Rectal smooth muscle tissue (tissue), 1 donor: ENCODE data around the gene C9orf152.
"Not testable (repeated sequence)": the region's sequence is repeated elsewhere in the genome, so short reads cannot be mapped to it uniquely, and the experiment has no call there.

Experiments
- H3K27ac ChIP-seq: one replicate; pipeline ENCODE4 v1.7.0; 2013; ENCODE audit warnings: low read depth, low read length, inconsistent platforms
- H3K27me3 ChIP-seq: one replicate; pipeline ENCODE4 v1.7.0; 2013; ENCODE audit warnings: low read length; ENCODE audit not compliant: control insufficient read depth, insufficient read depth
- H3K36me3 ChIP-seq: one replicate; pipeline ENCODE4 v1.7.0; 2013; ENCODE audit warnings: low read length; ENCODE audit not compliant: control insufficient read depth, insufficient read depth
- H3K4me1 ChIP-seq: one replicate; pipeline ENCODE4 v1.7.0; 2013; ENCODE audit warnings: low read length; ENCODE audit not compliant: control insufficient read depth, insufficient read depth
- H3K4me3 ChIP-seq: one replicate; pipeline ENCODE4 v1.7.0; 2013; ENCODE audit warnings: low read length
- H3K9ac ChIP-seq: one replicate; pipeline ENCODE4 v1.7.0; 2013; ENCODE audit warnings: low read length

Gene C9orf152

GRCh38 chr9:110207071-110207641, 803 bp downstream of the C9orf152 start:
- H3K27ac ChIP-seq: no peak overlapping the region
- peak overlapping the region; percentile 38 for H3K9ac ChIP-seq

GRCh38 chr9:110206389-110206788, 1.6 kb downstream of the C9orf152 start:
- Histone ChIP-seq H3K36me3 (no peaks in the 10 kb centered on the region), H3K9ac (peak overlapping the region; percentile 4), H3K4me3 (peak overlapping the region; percentile 56), H3K27ac (no peak overlapping the region), H3K27me3 (no peaks in the 10 kb centered on the region), H3K4me1 (no peaks in the 10 kb centered on the region)

More at GRCh38 chr9:110207071-110207641, 803 bp downstream of the C9orf152 start:
- no peaks in the 10 kb centered on the region for H3K27me3 ChIP-seq
- no peaks in the 10 kb centered on the region for H3K36me3 ChIP-seq
- no peaks in the 10 kb centered on the region for H3K4me1 ChIP-seq
- H3K4me3 ChIP-seq: peak overlapping the region; percentile 56

- H3K27me3 ChIP-seq, H3K9ac ChIP-seq, H3K36me3 ChIP-seq, H3K4me1 ChIP-seq, H3K27ac ChIP-seq: not testable (repeated sequence)
- peak overlapping the region; percentile 29 for H3K4me3 ChIP-seq
Measured at GRCh38 chr9:110205612-110206011, 2.3 kb downstream of the C9orf152 start.

GRCh38 chr9:110202232-110202631, 5.7 kb downstream of the C9orf152 start:
- Histone ChIP-seq H3K36me3 (no peaks in the 10 kb centered on the region), H3K27me3 (no peaks in the 10 kb centered on the region), H3K4me1 (no peaks in the 10 kb centered on the region), H3K4me3 (no peak overlapping the region), H3K27ac (no peak overlapping the region), H3K9ac (no peak overlapping the region)

GRCh38 chr9:110199643-110200042, 8.3 kb downstream of the C9orf152 start:
- Histone ChIP-seq H3K27me3 (no peaks in the 10 kb centered on the region), H3K4me3 (no peak overlapping the region), H3K9ac (no peak overlapping the region), H3K4me1 (no peaks in the 10 kb centered on the region), H3K36me3 (no peaks in the 10 kb centered on the region), H3K27ac (no peak overlapping the region)

- no peaks in the 10 kb centered on the region for H3K27me3 ChIP-seq
- H3K4me1 ChIP-seq: no peaks in the 10 kb centered on the region
- H3K36me3 ChIP-seq: no peaks in the 10 kb centered on the region
- H3K9ac ChIP-seq: no peak overlapping the region
- H3K27ac ChIP-seq: no peak overlapping the region
- H3K4me3 ChIP-seq: no peak overlapping the region
Measured at GRCh38 chr9:110198357-110198756, 9.6 kb downstream of the C9orf152 start.

- H3K4me3 ChIP-seq: no peak overlapping the region
- no peaks in the 10 kb centered on the region for H3K36me3 ChIP-seq
- no peak overlapping the region for H3K9ac ChIP-seq
- H3K27ac ChIP-seq: no peak overlapping the region
- H3K4me1 ChIP-seq: peaks cover 2% of the 10 kb centered on the region
- no peaks in the 10 kb centered on the region for H3K27me3 ChIP-seq
Measured at GRCh38 chr9:110197330-110198187, 10.4 kb downstream of the C9orf152 start.

GRCh38 chr9:110196084-110196499, 11.9 kb downstream of the C9orf152 start:
- H3K27me3 ChIP-seq, H3K4me1 ChIP-seq, H3K36me3 ChIP-seq, H3K27ac ChIP-seq, H3K9ac ChIP-seq, H3K4me3 ChIP-seq: not testable (repeated sequence)

GRCh38 chr9:110192531-110193261, 15.3 kb downstream of the C9orf152 start:
- Histone ChIP-seq H3K4me1 (peaks cover 6% of the 10 kb centered on the region), H3K36me3 (no peaks in the 10 kb centered on the region), H3K9ac (no peak overlapping the region), H3K4me3 (no peak overlapping the region), H3K27me3 (no peaks in the 10 kb centered on the region), H3K27ac (peak overlapping the region; percentile 67)

GRCh38 chr9:110191615-110192014, 16.3 kb downstream of the C9orf152 start:
- H3K4me3 ChIP-seq: no peak overlapping the region

GRCh38 chr9:110189559-110190320, 18.2 kb downstream of the C9orf152 start:
- Histone ChIP-seq H3K4me3 (no peak overlapping the region), H3K9ac (no peak overlapping the region), H3K36me3 (no peaks in the 10 kb centered on the region), H3K4me1 (peaks cover 6% of the 10 kb centered on the region), H3K27me3 (no peaks in the 10 kb centered on the region), H3K27ac (peak overlapping the region; percentile 62)

More at GRCh38 chr9:110191615-110192014, 16.3 kb downstream of the C9orf152 start:
- H3K27ac ChIP-seq: no peak overlapping the region
- H3K4me1 ChIP-seq: peaks cover 6% of the 10 kb centered on the region
- H3K27me3 ChIP-seq: no peaks in the 10 kb centered on the region
- no peaks in the 10 kb centered on the region for H3K36me3 ChIP-seq
- H3K9ac ChIP-seq: no peak overlapping the region

- Histone ChIP-seq H3K4me1 (peaks cover 6% of the 10 kb centered on the region), H3K27me3 (no peaks in the 10 kb centered on the region), H3K27ac (peak overlapping the region; percentile 62), H3K9ac (no peak overlapping the region), H3K4me3 (no peak overlapping the region), H3K36me3 (no peaks in the 10 kb centered on the region)
Measured at GRCh38 chr9:110188991-110189390, 19.0 kb downstream of the C9orf152 start.
